Panc1 (cell line): ENCODE data around the gene SFSWAP. TPM values are rescaled to one million over a fixed set of nuclear protein-coding genes. Genes with fewer than 3 reads are reported as not detected.

Experiments
- ATAC-seq: fragments of 200-7000 bp; cut with Tn5 transposase; 2 replicates; pipeline ENCODE4 v1.9.1; 2020; ENCODE audit warnings: mild to moderate bottlenecking, moderate library complexity
- BruUV-seq: library from RNA; stranded (reverse); fragments of 400-500 nt; replicated peaks from 2 replicates; lab custom pipeline; 2021; lab: Mats Ljungman, UMichigan
- CTCF ChIA-PET: fragments of 300-600 bp; sonication (Branson Sonifier 250); formaldehyde crosslinking; loops from one replicate; lab custom pipeline; 2022; ENCODE audit warnings: antibody characterized with exemption; lab: Charles Lee
- POLR2A ChIA-PET: fragments of 300-600 bp; sonication (Branson Sonifier 250); formaldehyde crosslinking; loops from one replicate; lab custom pipeline; 2022; ENCODE audit warnings: antibody characterized with exemption; lab: Charles Lee
- DNase-seq: peaks from one replicate; pipeline ENCODE4 v3.0.0-alpha.2; 2010; ENCODE audit warnings: low read depth, low spot score
- H3K27ac ChIP-seq: 2 replicates; pipeline ENCODE4 v1.5.1; 2011; ENCODE audit warnings: mild to moderate bottlenecking, low read length, inconsistent platforms
- H3K27me3 ChIP-seq: fragments of 200-500 bp; sonication (Bioruptor generic); 2 replicates; pipeline ENCODE4 v1.6.0; 2014; ENCODE audit warnings: low read length, inconsistent platforms; ENCODE audit not compliant: control insufficient read depth, insufficient read depth
- H3K36me3 ChIP-seq: fragments of 200-500 bp; sonication (Bioruptor generic); 2 replicates; pipeline ENCODE4 v1.5.1; 2014; ENCODE audit warnings: inconsistent platforms, mild to moderate bottlenecking, low read length, moderate library complexity; ENCODE audit not compliant: control insufficient read depth, insufficient read depth
- H3K4me1 ChIP-seq: 2 replicates; pipeline ENCODE4 v1.5.1; 2011; ENCODE audit warnings: inconsistent platforms, mild to moderate bottlenecking, low read length, moderate library complexity; ENCODE audit not compliant: control insufficient read depth, insufficient read depth
- H3K4me3 ChIP-seq, 2 experiments: 2 replicates each; pipeline ENCODE4 v1.5.1; 2011 to 2012; ENCODE audit warnings: low read depth in 2 of 2, low read length in 2 of 2, mild to moderate bottlenecking in 2 of 2, inconsistent platforms in 1 of 2, moderate library complexity in 1 of 2
- H3K9me3 ChIP-seq: fragments of 200-500 bp; sonication (Bioruptor generic); 2 replicates; pipeline ENCODE4 v1.5.1; 2014; ENCODE audit warnings: low read depth, mild to moderate bottlenecking, inconsistent platforms, low read length, moderate library complexity; ENCODE audit not compliant: control insufficient read depth, insufficient read depth
- CTCF ChIP-seq: fragments of 450-650 bp; IDR thresholded peaks from 2 replicates; pipeline ENCODE4 v1.5.1; 2017; ENCODE audit warnings: mild to moderate bottlenecking
- POLR2AphosphoS5 ChIP-seq: IDR thresholded peaks from 2 replicates; pipeline ENCODE4 v1.6.1; 2012; ENCODE audit warnings: mild to moderate bottlenecking, low read depth, low read length, moderate library complexity
- REST ChIP-seq, 2 experiments: IDR thresholded peaks; 2 replicates each; pipeline ENCODE4 v1.6.1; 2011 to 2012; ENCODE audit warnings: low read depth in 2 of 2, control low read depth in 1 of 2, low read length in 1 of 2, mild to moderate bottlenecking in 1 of 2, moderate library complexity in 1 of 2; ENCODE audit not compliant: insufficient read depth in 1 of 2
- SIN3A ChIP-seq: IDR thresholded peaks from 2 replicates; pipeline ENCODE4 v1.6.1; 2012; ENCODE audit warnings: low read depth, mild to moderate bottlenecking, low read length, moderate library complexity, borderline replicate concordance; ENCODE audit not compliant: insufficient read depth
- TCF7L2 ChIP-seq: IDR thresholded peaks from 2 replicates; pipeline ENCODE4 v1.6.1; 2011; ENCODE audit warnings: mild to moderate bottlenecking, low read depth, low read length, inconsistent platforms
- in situ Hi-C: cut with HindIII; loops from 2 replicates; pipeline ENCODE4 v1.10.0; 2016; ENCODE audit warnings: low sequenced_read_pairs, low pct_unique_long_range_greater_than_20kb
- intact Hi-C: fragments of 100-400 bp; cut with micrococcal nuclease; formaldehyde crosslinking; loops from one replicate; pipeline ENCODE4 v1.10.0; 2022; ENCODE audit not compliant: unreplicated experiment
- total RNA-seq: library from RNA; stranded (reverse); gene quantifications from one replicate; pipeline ENCODE4 v1.2.1, GENCODE V29; 2021; ENCODE audit not compliant: unreplicated experiment

The SFSWAP gene
- total RNA-seq, 1 experiment from 2014 or later: 41.6 TPM

- Histone ChIP-seq H3K4me1 (no peaks in the 10 kb centered on the region; the same call in 1 of the 2 replicates), H3K4me3 (no peak overlapping the region), H3K36me3 (no peaks in the 10 kb centered on the region; the same call in 1 of the 2 replicates), H3K27ac (no peak overlapping the region), H3K9me3 (no peaks in the 10 kb centered on the region), H3K27me3 (no peaks in the 10 kb centered on the region)
- TF ChIP-seq TCF7L2: no peak
- DNase-seq (no peak), ATAC-seq (no peak)
- BruUV-seq: no TSS peak
- intact Hi-C loops (no loop called here), in situ Hi-C loops (no loop called here)
- CTCF ChIA-PET: interaction anchor here (0.6 kb wide), 1 partner anchor 1030 kb away, joined by 5 read pairs; no protein-coding TSS in a partner anchor
- POLR2A ChIA-PET: no interaction called here
These were observed 88.3 kb downstream of the SFSWAP start for GRCh38 chr12:131799195-131799594.

- CTCF ChIA-PET: no interaction called here
- in situ Hi-C loops (no loop called here), intact Hi-C loops (no loop called here)
- Histone ChIP-seq H3K27ac (no peak overlapping the region), H3K9me3 (no peaks in the 10 kb centered on the region), H3K4me1 (no peaks in the 10 kb centered on the region; the same call in 1 of the 2 replicates), H3K4me3 (no peak overlapping the region), H3K27me3 (no peaks in the 10 kb centered on the region), H3K36me3 (no peaks in the 10 kb centered on the region)
- no peak for TF ChIP-seq TCF7L2
- TF ChIP-seq SIN3A: no peak
- TF ChIP-seq REST (IDR thresholded peaks at IDR 0.05; ENCODE audit: insufficient read depth in 1 of 2, low read depth in 2 of 2, low read length in 1 of 2): no peak
- no peak for TF ChIP-seq POLR2AphosphoS5
- TF ChIP-seq CTCF: no peak
- no peak for ATAC-seq
- POLR2A ChIA-PET: no interaction called here
- no peak for DNase-seq
- no TSS peak for BruUV-seq
These were observed 89.1 kb downstream of the SFSWAP start for GRCh38 chr12:131799828-131800593.

GRCh38 chr12:131800594-131801135 lies 89.8 kb downstream of the SFSWAP start:
- intact Hi-C loops (no loop called here), in situ Hi-C loops (no loop called here)
- ChIA-PET CTCF (no interaction called here), POLR2A (no interaction called here)
- DNase-seq: no peak
- TF ChIP-seq POLR2AphosphoS5: no peak
- TF ChIP-seq TCF7L2: no peak
- no peak for TF ChIP-seq SIN3A
- no peak for TF ChIP-seq REST (IDR thresholded peaks at IDR 0.05; ENCODE audit: insufficient read depth in 1 of 2, low read depth in 2 of 2, low read length in 1 of 2)
- no peak for TF ChIP-seq CTCF
- no TSS peak for BruUV-seq
- H3K4me1 ChIP-seq: no peaks in the 10 kb centered on the region; the same call in 1 of the 2 replicates
- H3K9me3 ChIP-seq: no peaks in the 10 kb centered on the region
- ATAC-seq: no peak
- no peak overlapping the region for H3K27ac ChIP-seq
- H3K36me3 ChIP-seq: no peaks in the 10 kb centered on the region
- no peak overlapping the region for H3K4me3 ChIP-seq
- no peaks in the 10 kb centered on the region for H3K27me3 ChIP-seq
